ENCODE data around the gene RPL23.

RPL23 gene

GRCh38 chr17:38892083-38892482 lies 38.6 kb upstream of the RPL23 start:
- no peaks in the 10 kb centered on the region for H3K9me3 Mint-ChIP-seq
- H3K36me3 Mint-ChIP-seq (ENCODE audit: insufficient read depth) = peaks cover 52% of the 10 kb centered on the region
- DNase-seq (ENCODE audit: low spot score in 2 of 2) (no peak), ATAC-seq (replicated peaks; ENCODE audit: extremely low read depth, poor library complexity, severe bottlenecking) (no peak)
- peaks cover 80% of the 10 kb centered on the region for H3K4me1 Mint-ChIP-seq
- peak overlapping the region; percentile 90 for H3K27ac Mint-ChIP-seq (ENCODE audit: low read depth)
- peak overlapping the region; percentile 73 for H3K4me3 Mint-ChIP-seq
- H3K27me3 Mint-ChIP-seq = no peaks in the 10 kb centered on the region

DNA sequence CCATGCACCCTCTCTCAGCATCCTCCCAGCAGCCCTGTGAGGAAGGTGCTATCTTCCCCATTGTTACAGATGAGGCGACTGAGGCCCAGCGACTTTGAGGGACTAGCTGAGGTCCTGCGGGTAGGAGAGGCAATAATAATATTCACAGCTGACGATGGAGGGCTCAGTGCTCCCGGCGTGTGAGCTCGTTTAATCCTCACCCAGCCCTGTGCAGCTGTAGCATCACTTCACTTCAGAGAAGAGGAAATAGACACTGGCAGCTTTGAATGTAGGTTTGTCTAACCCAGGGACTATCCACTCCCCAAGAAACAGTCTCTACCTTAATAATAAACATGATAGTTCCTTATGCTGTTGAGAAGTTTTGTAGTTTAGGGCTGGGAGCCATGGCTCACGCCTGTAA lies 37.9 kb upstream of the RPL23 start:
- peaks cover 53% of the 10 kb centered on the region for H3K36me3 Mint-ChIP-seq (ENCODE audit: insufficient read depth)
- peak overlapping the region; percentile 73 for H3K4me3 Mint-ChIP-seq
- peaks cover 86% of the 10 kb centered on the region for H3K4me1 Mint-ChIP-seq
- no peaks in the 10 kb centered on the region for H3K9me3 Mint-ChIP-seq
- DNase-seq (ENCODE audit: low spot score in 2 of 2) (no peak), ATAC-seq (replicated peaks; ENCODE audit: extremely low read depth, poor library complexity, severe bottlenecking) (peak; percentile 62)
- H3K27me3 Mint-ChIP-seq = no peaks in the 10 kb centered on the region
- H3K27ac Mint-ChIP-seq (ENCODE audit: low read depth) = peak overlapping the region; percentile 90

DNA sequence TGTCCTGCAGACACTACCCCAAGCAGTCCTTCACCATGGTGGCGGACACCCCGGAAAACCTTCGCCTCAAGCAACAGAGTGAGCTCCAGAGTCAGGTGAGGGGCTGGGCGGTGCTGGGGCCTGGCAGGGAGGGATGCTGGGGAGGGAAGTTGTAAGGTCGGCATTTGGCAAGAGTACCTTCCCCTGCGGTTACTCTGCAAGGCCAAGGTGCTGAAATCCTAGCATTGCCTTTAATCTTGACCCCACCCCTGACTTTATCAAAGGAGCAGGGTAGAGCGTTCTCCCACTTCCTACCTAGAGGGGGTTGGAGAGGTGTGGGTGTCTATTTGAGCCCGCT lies 36.9 kb upstream of the RPL23 start:
- DNase-seq (ENCODE audit: low spot score in 2 of 2) = no peak
- Mint-ChIP-seq H3K4me3 (peak overlapping the region; percentile 73), H3K36me3 (ENCODE audit: insufficient read depth) (peaks cover 55% of the 10 kb centered on the region), H3K9me3 (no peaks in the 10 kb centered on the region), H3K27me3 (no peaks in the 10 kb centered on the region), H3K27ac (ENCODE audit: low read depth) (peak overlapping the region; percentile 90), H3K4me1 (peaks cover 88% of the 10 kb centered on the region)
- peak; percentile 19 for ATAC-seq (replicated peaks; ENCODE audit: extremely low read depth, poor library complexity, severe bottlenecking)

GRCh38 chr17:38889745-38890409 lies 36.4 kb upstream of the RPL23 start:
- peaks cover 92% of the 10 kb centered on the region for H3K4me1 Mint-ChIP-seq
- no peaks in the 10 kb centered on the region for H3K9me3 Mint-ChIP-seq
- peak overlapping the region; percentile 73 for H3K4me3 Mint-ChIP-seq
- peak overlapping the region; percentile 90 for H3K27ac Mint-ChIP-seq (ENCODE audit: low read depth)
- no peak for DNase-seq (ENCODE audit: low spot score in 2 of 2)
- no peaks in the 10 kb centered on the region for H3K27me3 Mint-ChIP-seq
- ATAC-seq (replicated peaks; ENCODE audit: extremely low read depth, poor library complexity, severe bottlenecking) = no peak
- H3K36me3 Mint-ChIP-seq (ENCODE audit: insufficient read depth) = peaks cover 57% of the 10 kb centered on the region

DNA sequence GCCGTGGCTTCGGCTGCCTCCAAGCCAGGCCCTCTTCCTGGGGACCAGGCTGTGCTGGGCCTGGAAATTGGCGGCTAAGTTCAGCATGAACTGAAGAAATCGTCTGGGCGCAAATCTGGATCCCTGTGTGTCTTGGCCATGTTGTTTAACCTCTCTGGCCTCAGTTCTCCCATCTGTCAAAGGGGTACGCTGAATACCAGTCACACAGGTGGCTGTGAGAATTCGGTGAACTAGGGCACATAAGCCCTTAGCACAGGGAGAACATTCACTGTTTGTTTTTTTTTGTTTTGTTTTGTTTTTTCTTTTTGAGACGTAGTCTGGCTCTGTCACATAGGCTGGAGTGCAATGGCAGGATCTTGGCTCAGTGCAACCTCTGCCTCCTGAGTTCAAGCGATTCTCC lies 35.3 kb upstream of the RPL23 start:
- no peaks in the 10 kb centered on the region for H3K9me3 Mint-ChIP-seq
- H3K27ac Mint-ChIP-seq (ENCODE audit: low read depth) = no peak overlapping the region
- H3K27me3 Mint-ChIP-seq = no peaks in the 10 kb centered on the region
- H3K4me1 Mint-ChIP-seq = peaks cover 89% of the 10 kb centered on the region
- ATAC-seq (replicated peaks; ENCODE audit: extremely low read depth, poor library complexity, severe bottlenecking) (no peak), DNase-seq (ENCODE audit: low spot score in 2 of 2) (no peak)
- H3K4me3 Mint-ChIP-seq = no peak overlapping the region
- peaks cover 57% of the 10 kb centered on the region for H3K36me3 Mint-ChIP-seq (ENCODE audit: insufficient read depth)

GRCh38 chr17:38886643-38887010 lies 33.1 kb upstream of the RPL23 start:
- Mint-ChIP-seq H3K9me3 (no peaks in the 10 kb centered on the region), H3K4me3 (peak overlapping the region; percentile 65), H3K36me3 (ENCODE audit: insufficient read depth) (peaks cover 57% of the 10 kb centered on the region), H3K27me3 (no peaks in the 10 kb centered on the region), H3K4me1 (peaks cover 91% of the 10 kb centered on the region), H3K27ac (ENCODE audit: low read depth) (peak overlapping the region; percentile 96)
- ATAC-seq (replicated peaks; ENCODE audit: extremely low read depth, poor library complexity, severe bottlenecking) (no peak), DNase-seq (ENCODE audit: low spot score in 2 of 2) (no peak)

DNA sequence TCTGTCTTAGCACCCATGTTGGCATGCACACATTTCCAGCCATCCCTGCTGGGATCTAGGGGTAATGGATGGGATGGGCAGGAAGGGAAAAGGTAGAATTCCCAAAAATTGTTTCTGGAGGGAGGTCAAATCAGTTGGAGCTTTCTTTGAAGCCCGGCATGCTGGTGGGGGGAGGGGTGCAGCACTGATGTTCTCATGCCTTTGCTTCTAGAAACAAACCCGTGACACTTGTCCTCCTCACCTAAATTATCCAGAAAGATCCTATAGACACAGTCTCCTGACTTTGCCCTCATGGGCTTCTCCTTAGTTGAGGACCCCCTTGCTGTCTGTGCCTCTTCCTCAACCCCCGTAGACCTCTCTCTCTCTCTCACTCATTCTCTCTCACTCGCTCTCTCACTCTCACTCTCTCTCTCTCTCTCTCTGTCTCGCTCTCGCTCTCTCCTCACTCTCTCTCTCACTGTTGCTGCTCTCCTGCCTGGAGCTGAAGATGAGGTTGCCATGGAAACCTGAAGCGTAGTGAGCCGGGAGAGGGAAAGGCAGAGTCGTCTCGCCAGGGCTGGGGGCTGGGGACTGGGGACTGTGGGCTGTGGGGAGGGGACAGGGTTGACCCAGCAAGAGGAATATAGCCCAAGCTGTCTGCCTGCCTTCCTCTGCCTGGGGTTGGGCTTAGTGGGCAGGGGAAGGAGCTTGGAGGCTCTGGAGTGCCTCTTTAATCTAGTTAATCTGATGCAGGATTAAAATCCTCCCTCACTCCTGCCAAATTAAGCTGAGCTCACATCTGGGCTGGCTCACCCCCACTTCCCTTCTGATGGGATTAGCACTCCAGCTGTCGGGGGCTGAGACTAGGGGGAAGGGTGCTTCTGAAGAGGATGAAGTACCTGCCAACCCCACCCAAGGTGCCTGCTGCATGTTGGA lies 32.5 kb upstream of the RPL23 start:
- Mint-ChIP-seq H3K4me1 (peaks cover 91% of the 10 kb centered on the region), H3K27me3 (no peaks in the 10 kb centered on the region), H3K4me3 (peak overlapping the region; percentile 65), H3K9me3 (no peaks in the 10 kb centered on the region), H3K36me3 (ENCODE audit: insufficient read depth) (peaks cover 58% of the 10 kb centered on the region), H3K27ac (ENCODE audit: low read depth) (peak overlapping the region; percentile 96)
- ATAC-seq (replicated peaks; ENCODE audit: extremely low read depth, poor library complexity, severe bottlenecking) (no peak), DNase-seq (ENCODE audit: low spot score in 2 of 2) (no peak)

- Mint-ChIP-seq H3K4me3 (peak overlapping the region; percentile 65), H3K27ac (ENCODE audit: low read depth) (peak overlapping the region; percentile 96), H3K27me3 (no peaks in the 10 kb centered on the region), H3K4me1 (peaks cover 91% of the 10 kb centered on the region), H3K9me3 (no peaks in the 10 kb centered on the region), H3K36me3 (ENCODE audit: insufficient read depth) (peaks cover 63% of the 10 kb centered on the region)
- no peak for DNase-seq (ENCODE audit: low spot score in 2 of 2)
- no peak for ATAC-seq (replicated peaks; ENCODE audit: extremely low read depth, poor library complexity, severe bottlenecking)
Measured at GRCh38 chr17:38885044-38885727, 31.7 kb upstream of the RPL23 start.

DNA sequence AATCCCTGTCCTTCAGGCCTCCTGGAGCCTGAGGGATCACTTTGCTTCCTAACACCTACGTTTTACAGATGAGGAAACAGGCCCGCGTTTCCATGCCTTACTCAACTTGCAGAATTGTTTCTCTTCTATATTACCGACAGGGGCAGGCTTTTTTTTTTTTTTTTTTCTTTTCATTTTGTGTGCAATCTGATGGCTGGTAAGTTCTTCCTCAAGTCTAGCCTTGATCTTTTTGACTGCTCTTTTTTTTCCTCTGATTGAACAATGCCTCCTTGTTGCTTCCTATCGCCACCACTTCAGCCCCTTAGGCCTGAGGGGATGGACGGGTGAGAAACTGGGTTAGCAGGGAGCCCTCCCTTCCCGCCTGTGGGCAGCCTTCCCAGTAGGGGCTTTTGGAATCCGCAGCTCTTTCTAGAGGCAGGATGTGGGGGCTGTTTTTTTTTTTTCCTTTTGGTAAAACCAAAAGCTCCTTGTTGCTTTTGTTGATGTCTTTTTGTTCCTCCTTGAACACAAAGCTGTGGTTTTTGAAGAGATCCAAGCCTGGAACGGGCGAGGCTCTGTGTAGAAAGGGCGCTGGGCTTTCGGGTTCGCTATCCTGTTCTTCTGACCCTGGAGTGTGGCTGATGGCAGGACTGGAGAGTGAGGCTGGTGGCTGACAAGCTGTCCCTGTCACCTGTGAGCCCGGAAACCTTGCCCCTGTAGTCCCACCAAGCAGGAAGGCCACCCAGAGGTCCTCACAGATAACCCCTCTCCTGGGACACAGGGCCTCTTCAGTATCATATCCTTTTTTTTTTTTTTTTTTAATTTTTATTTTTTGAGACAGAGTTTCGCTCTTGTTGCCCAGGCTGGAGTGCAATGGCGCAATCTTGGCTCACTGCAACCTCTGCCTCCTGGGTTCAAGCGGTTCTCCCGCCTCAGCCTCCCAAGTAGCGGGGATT lies 30.3 kb upstream of the RPL23 start:
- Mint-ChIP-seq H3K4me1 (peaks cover 88% of the 10 kb centered on the region), H3K27me3 (no peaks in the 10 kb centered on the region), H3K9me3 (no peaks in the 10 kb centered on the region), H3K36me3 (ENCODE audit: insufficient read depth) (peaks cover 67% of the 10 kb centered on the region), H3K27ac (ENCODE audit: low read depth) (peak overlapping the region; percentile 91), H3K4me3 (peak overlapping the region; percentile 68)
- DNase-seq (ENCODE audit: low spot score in 2 of 2) = no peak
- ATAC-seq (replicated peaks; ENCODE audit: extremely low read depth, poor library complexity, severe bottlenecking) = no peak

DNA sequence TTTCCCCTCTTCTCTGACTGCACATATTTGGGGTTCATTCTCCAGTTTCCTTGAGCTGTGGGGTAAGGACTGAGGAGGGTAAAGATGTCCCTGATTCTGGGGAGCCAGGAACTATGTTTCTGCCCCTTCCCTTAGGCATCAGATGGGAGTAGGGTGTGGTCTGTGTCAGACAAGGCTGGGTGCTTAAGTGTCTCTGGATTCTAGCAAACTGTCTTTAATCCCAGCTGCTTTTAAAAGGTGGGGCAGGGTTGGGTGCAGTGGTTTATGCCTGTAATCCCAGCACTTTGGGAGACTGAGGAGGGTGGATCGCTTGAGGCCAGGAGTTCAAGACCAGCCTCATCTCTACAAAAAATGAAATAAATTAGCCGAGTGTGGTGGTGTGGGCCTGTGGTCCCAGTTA lies 29.3 kb upstream of the RPL23 start:
- H3K36me3 Mint-ChIP-seq (ENCODE audit: insufficient read depth) = peaks cover 70% of the 10 kb centered on the region
- peak overlapping the region; percentile 68 for H3K4me3 Mint-ChIP-seq
- peaks cover 90% of the 10 kb centered on the region for H3K4me1 Mint-ChIP-seq

GRCh38 chr17:38881600-38882191 lies 28.2 kb upstream of the RPL23 start:
- DNase-seq (ENCODE audit: low spot score in 2 of 2) (no peak), ATAC-seq (replicated peaks; ENCODE audit: extremely low read depth, poor library complexity, severe bottlenecking) (no peak)
- H3K36me3 Mint-ChIP-seq (ENCODE audit: insufficient read depth) = peaks cover 73% of the 10 kb centered on the region
- no peaks in the 10 kb centered on the region for H3K27me3 Mint-ChIP-seq
- H3K4me1 Mint-ChIP-seq = peaks cover 90% of the 10 kb centered on the region
- H3K4me3 Mint-ChIP-seq = peak overlapping the region; percentile 68
- peak overlapping the region; percentile 91 for H3K27ac Mint-ChIP-seq (ENCODE audit: low read depth)
- H3K9me3 Mint-ChIP-seq = no peaks in the 10 kb centered on the region

More for the DNA sequence above, 29.3 kb upstream of the RPL23 start:
- ATAC-seq (replicated peaks; ENCODE audit: extremely low read depth, poor library complexity, severe bottlenecking) (no peak), DNase-seq (ENCODE audit: low spot score in 2 of 2) (no peak)
- Mint-ChIP-seq H3K9me3 (no peaks in the 10 kb centered on the region), H3K27ac (ENCODE audit: low read depth) (peak overlapping the region; percentile 91), H3K27me3 (no peaks in the 10 kb centered on the region)

All from central memory CD8-positive, alpha-beta T cell (primary cell).